MM.1S (cell line): ENCODE measurements around the gene IL10RB.
"Not testable (repeated sequence)": the region's sequence is repeated elsewhere in the genome, so short reads cannot be mapped to it uniquely, and the experiment has no call there.

Experiments used
- DNase-seq: peaks from one replicate; pipeline ENCODE4 v3.0.0-alpha.2; 2015
- H2AFZ ChIP-seq: fragments of 300-600 bp; sonication (generic); 2 replicates; pipeline ENCODE4 v1.6.0; 2016; ENCODE audit warnings: antibody characterized with exemption, low read length
- H3F3A ChIP-seq: fragments of 300-600 bp; sonication (generic); 2 replicates; pipeline ENCODE4 v1.6.1; 2016; ENCODE audit warnings: mild to moderate bottlenecking, antibody characterized with exemption, low read length, moderate library complexity, mixed read lengths; ENCODE audit not compliant: insufficient read depth
- H3K27ac ChIP-seq: fragments of 300-600 bp; sonication (generic); 2 replicates; pipeline ENCODE4 v1.5.1; 2016; ENCODE audit warnings: mild to moderate bottlenecking, low read length
- H3K27me3 ChIP-seq: fragments of 300-600 bp; sonication (generic); replicated peaks from 2 replicates; pipeline ENCODE4 v1.6.0; 2016; ENCODE audit warnings: low read length; ENCODE audit not compliant: insufficient read depth
- H3K36me3 ChIP-seq: fragments of 300-600 bp; sonication (generic); replicated peaks from 2 replicates; pipeline ENCODE4 v1.6.1; 2016; ENCODE audit warnings: mild to moderate bottlenecking, low read length, mixed read lengths; ENCODE audit not compliant: insufficient read depth
- H3K4me1 ChIP-seq: fragments of 300-600 bp; sonication (generic); 2 replicates; pipeline ENCODE4 v1.6.1; 2016; ENCODE audit warnings: low read length, mixed read lengths
- H3K4me2 ChIP-seq: fragments of 300-600 bp; sonication (generic); 2 replicates; pipeline ENCODE4 v1.6.0; 2016; ENCODE audit warnings: low read depth, low read length
- H3K4me3 ChIP-seq: fragments of 300-600 bp; sonication (generic); 2 replicates; pipeline ENCODE4 v1.5.1; 2016; ENCODE audit warnings: low read length, mixed read lengths
- H3K79me2 ChIP-seq: fragments of 300-600 bp; sonication (generic); 2 replicates; pipeline ENCODE4 v1.6.1; 2016; ENCODE audit warnings: mixed run types, low read length, mixed read lengths
- H3K9ac ChIP-seq: fragments of 300-600 bp; sonication (generic); 2 replicates; pipeline ENCODE4 v1.6.1; 2016; ENCODE audit warnings: low read length, mixed read lengths
- H3K9me2 ChIP-seq: fragments of 300-600 bp; sonication (generic); replicated peaks from 2 replicates; pipeline ENCODE4 v1.6.1; 2016; ENCODE audit warnings: mild to moderate bottlenecking, low read length, mixed read lengths; ENCODE audit not compliant: insufficient read depth
- H3K9me3 ChIP-seq: fragments of 300-600 bp; sonication (generic); replicated peaks from 2 replicates; pipeline ENCODE4 v1.6.1; 2016; ENCODE audit warnings: mild to moderate bottlenecking, low read length, mixed read lengths; ENCODE audit not compliant: insufficient read depth
- H4K20me1 ChIP-seq: fragments of 300-600 bp; sonication (generic); 2 replicates; pipeline ENCODE4 v1.6.1; 2016; ENCODE audit warnings: mild to moderate bottlenecking, low read length, moderate library complexity, mixed read lengths; ENCODE audit not compliant: insufficient read depth
- CTCF ChIP-seq: fragments of 300-600 bp; sonication (generic); IDR thresholded peaks from 2 replicates; pipeline ENCODE4 v1.5.1; 2016; ENCODE audit warnings: antibody characterized with exemption, low read length, mixed read lengths
- EZH2 ChIP-seq: fragments of 300-600 bp; sonication (generic); optimal IDR thresholded peaks from 2 replicates; pipeline ENCODE3; 2017; ENCODE audit warnings: low read depth, mild to moderate bottlenecking, antibody characterized with exemption, low read length, mixed read lengths
- EZH2phosphoT487 ChIP-seq: fragments of 300-600 bp; sonication (generic); IDR thresholded peaks from 2 replicates; pipeline ENCODE4 v1.6.1; 2018; ENCODE audit warnings: antibody characterized with exemption, low read length

IL10RB gene

GRCh38 chr21:33251119-33251518 lies 15.0 kb upstream of the IL10RB start:
- H3K36me3 ChIP-seq = peaks cover 59% of the 10 kb centered on the region
- no peaks in the 10 kb centered on the region for H3K9me2 ChIP-seq
- H3K79me2 ChIP-seq = peaks cover 57% of the 10 kb centered on the region
- H3F3A ChIP-seq = no peaks in the 10 kb centered on the region
- DNase-seq = no peak
- H3K27me3 ChIP-seq = no peaks in the 10 kb centered on the region
- H3K9me3 ChIP-seq = no peaks in the 10 kb centered on the region
- no peak overlapping the region for H3K9ac ChIP-seq
- H3K4me1 ChIP-seq = no peaks in the 10 kb centered on the region
- H4K20me1 ChIP-seq = no peaks in the 10 kb centered on the region
- H3K27ac ChIP-seq = no peak overlapping the region
- H3K4me2 ChIP-seq = no peak overlapping the region
- H3K4me3 ChIP-seq = no peak overlapping the region
- TF ChIP-seq CTCF (no peak), EZH2phosphoT487 (no peak), EZH2 (no peak)
- no peak overlapping the region for H2AFZ ChIP-seq

GRCh38 chr21:33253382-33253781 lies 12.8 kb upstream of the IL10RB start:
- not testable (repeated sequence) for H3K9me2 ChIP-seq, H3K27me3 ChIP-seq, H3F3A ChIP-seq, H3K27ac ChIP-seq, H4K20me1 ChIP-seq, H3K4me3 ChIP-seq, H3K4me1 ChIP-seq, DNase-seq, H2AFZ ChIP-seq, H3K9me3 ChIP-seq, H3K9ac ChIP-seq, H3K4me2 ChIP-seq
- H3K36me3 ChIP-seq = peaks cover 61% of the 10 kb centered on the region
- H3K79me2 ChIP-seq = peaks cover 57% of the 10 kb centered on the region

- no peak overlapping the region for H3K4me2 ChIP-seq
- no peak overlapping the region for H3K9ac ChIP-seq
- no peak overlapping the region for H3K4me3 ChIP-seq
- H2AFZ ChIP-seq = no peak overlapping the region
- no peaks in the 10 kb centered on the region for H3K27me3 ChIP-seq
- peaks cover 50% of the 10 kb centered on the region for H3K79me2 ChIP-seq
- H3K36me3 ChIP-seq = peaks cover 49% of the 10 kb centered on the region
- H3K27ac ChIP-seq = no peak overlapping the region
- no peaks in the 10 kb centered on the region for H3K4me1 ChIP-seq
- no peaks in the 10 kb centered on the region for H3K9me2 ChIP-seq
- no peak for TF ChIP-seq CTCF
- no peak for TF ChIP-seq EZH2phosphoT487
- TF ChIP-seq EZH2 = no peak
- H3F3A ChIP-seq = no peaks in the 10 kb centered on the region
- no peaks in the 10 kb centered on the region for H3K9me3 ChIP-seq
- H4K20me1 ChIP-seq = no peaks in the 10 kb centered on the region
- DNase-seq = peak; percentile 5
Observed at GRCh38 chr21:33254766-33255165, 11.4 kb upstream of the IL10RB start.

GRCh38 chr21:33255404-33255803 lies 10.8 kb upstream of the IL10RB start:
- H3K4me3 ChIP-seq = no peak overlapping the region
- peaks cover 48% of the 10 kb centered on the region for H3K36me3 ChIP-seq
- DNase-seq = peak; percentile 1
- no peaks in the 10 kb centered on the region; the same call in 1 of the 2 replicates for H3K4me1 ChIP-seq
- H3K9ac ChIP-seq = no peak overlapping the region
- H3K9me2 ChIP-seq = no peaks in the 10 kb centered on the region
- peaks cover 3% of the 10 kb centered on the region; the same call in 1 of the 2 replicates for H3F3A ChIP-seq
- peaks cover 47% of the 10 kb centered on the region for H3K79me2 ChIP-seq
- H2AFZ ChIP-seq = no peak overlapping the region
- H3K9me3 ChIP-seq = no peaks in the 10 kb centered on the region
- no peaks in the 10 kb centered on the region for H4K20me1 ChIP-seq
- no peak for TF ChIP-seq EZH2
- H3K27me3 ChIP-seq = no peaks in the 10 kb centered on the region
- H3K27ac ChIP-seq = no peak overlapping the region
- no peak overlapping the region for H3K4me2 ChIP-seq
